PC-9 (cell line): Measurements from ENCODE around the gene MT1B. TPM values are rescaled to one million over a fixed set of nuclear protein-coding genes. Genes with fewer than 3 reads are reported as not detected.

Source experiments
- BruUV-seq: library from RNA; stranded (reverse); fragments of 400-500 nt; replicated peaks from 2 replicates; lab custom pipeline; 2021; lab: Mats Ljungman, UMichigan
- CTCF ChIA-PET: fragments of 300-600 bp; sonication (Branson Sonifier 250); formaldehyde crosslinking; loops from one replicate; lab custom pipeline; 2022; ENCODE audit warnings: antibody characterized with exemption; lab: Charles Lee
- POLR2A ChIA-PET: fragments of 300-600 bp; sonication (Branson Sonifier 250); formaldehyde crosslinking; loops from one replicate; lab custom pipeline; 2022; ENCODE audit warnings: antibody characterized with exemption; ENCODE audit not compliant: unreplicated experiment; lab: Charles Lee
- DNase-seq, 2 experiments: peaks; one replicate each; pipeline versions ENCODE4 v3.0.0 to v3.0.0-alpha.2; 2015 to 2022; ENCODE audit warnings: mixed read lengths in 1 of 2
- H2AFZ ChIP-seq: fragments of 200-600 bp; sonication (generic); 2 replicates; pipeline ENCODE4 v1.8.1; 2017; ENCODE audit warnings: antibody characterized with exemption
- H3F3A ChIP-seq: fragments of 200-600 bp; sonication (generic); 2 replicates; pipeline ENCODE4 v1.8.1; 2017; ENCODE audit warnings: antibody characterized with exemption, mild to moderate bottlenecking, low read depth; ENCODE audit not compliant: insufficient read depth
- H3K27ac ChIP-seq: fragments of 200-600 bp; sonication (generic); 2 replicates; pipeline ENCODE4 v1.6.1; 2016; ENCODE audit warnings: mixed run types
- H3K27me3 ChIP-seq: fragments of 200-600 bp; sonication (generic); 2 replicates; pipeline ENCODE4 v1.6.1; 2016; ENCODE audit warnings: low read depth, mixed run types; ENCODE audit not compliant: insufficient read depth
- H3K36me3 ChIP-seq: fragments of 200-600 bp; sonication (generic); 2 replicates; pipeline ENCODE4 v1.6.1; 2016; ENCODE audit warnings: low read depth, mixed run types
- H3K4me1 ChIP-seq: fragments of 200-600 bp; sonication (generic); replicated peaks from 2 replicates; pipeline ENCODE4 v1.6.1; 2016; ENCODE audit warnings: mixed run types; ENCODE audit not compliant: insufficient read depth
- H3K4me2 ChIP-seq: fragments of 200-600 bp; sonication (generic); 2 replicates; pipeline ENCODE4 v1.6.1; 2017; ENCODE audit warnings: mixed run types
- H3K4me3 ChIP-seq: fragments of 200-600 bp; sonication (generic); 2 replicates; pipeline ENCODE4 v1.6.1; 2016; ENCODE audit warnings: mixed run types
- H3K79me2 ChIP-seq: fragments of 200-600 bp; sonication (generic); 2 replicates; pipeline ENCODE4 v1.6.1; 2017; ENCODE audit warnings: low read depth, mixed run types
- H3K9me2 ChIP-seq: fragments of 200-600 bp; sonication (generic); 2 replicates; pipeline ENCODE4 v1.8.1; 2017; ENCODE audit warnings: mild to moderate bottlenecking; ENCODE audit not compliant: insufficient read depth
- H3K9me3 ChIP-seq: fragments of 200-600 bp; sonication (generic); 2 replicates; pipeline ENCODE4 v1.8.1; 2016; ENCODE audit warnings: low read depth; ENCODE audit not compliant: insufficient read depth
- H4K20me1 ChIP-seq: fragments of 200-600 bp; sonication (generic); 2 replicates; pipeline ENCODE4 v1.8.1; 2017; ENCODE audit not compliant: insufficient read depth
- EZH2 ChIP-seq: fragments of 200-600 bp; sonication (generic); IDR thresholded peaks from 2 replicates; pipeline ENCODE4 v1.8.0; 2017; ENCODE audit warnings: antibody characterized with exemption, low read depth
- intact Hi-C: fragments of 100-400 bp; cut with micrococcal nuclease; formaldehyde crosslinking; loops from one replicate; pipeline ENCODE4 v1.10.0; 2022; ENCODE audit not compliant: unreplicated experiment
- total RNA-seq: library from RNA; stranded (reverse); gene quantifications from 2 replicates; pipeline ENCODE4 v1.2.3, GENCODE V29; 2021
- TF ChIP-seq, protein P1 (sequence below): fragments of 200-600 bp; sonication (generic); conservative IDR thresholded peaks from 2 replicates; pipeline ENCODE4 v1.6.1; 2017; ENCODE audit warnings: mixed run types, antibody characterized with exemption, mild to moderate bottlenecking, moderate library complexity

Gene MT1B
- total RNA-seq, 1 experiment from 2014 or later, result not detected

DNA sequence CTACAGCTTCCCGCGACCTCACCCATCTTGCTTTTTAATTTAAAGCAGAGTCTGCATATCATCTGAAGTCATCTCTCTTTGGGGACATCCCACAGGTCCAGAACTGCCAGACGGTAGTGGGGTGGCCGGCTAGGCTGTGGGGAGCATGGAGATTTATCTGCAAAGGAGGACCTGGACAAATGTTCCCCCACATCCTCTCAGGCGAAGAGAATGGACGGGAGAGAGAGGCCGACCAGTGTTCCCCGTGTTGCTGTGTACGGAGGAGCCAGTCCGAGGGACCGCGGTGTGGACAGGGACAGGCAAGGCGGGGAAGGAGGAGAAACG, 19.9 kb upstream of the MT1B start:
- ChIA-PET POLR2A (no interaction called here), CTCF (no interaction called here)
- DNase-seq, result no peak
- no peaks in the 10 kb centered on the region for H3K36me3 ChIP-seq
- no peaks in the 10 kb centered on the region for H3K9me2 ChIP-seq
- no TSS peak for BruUV-seq
- H3K79me2 ChIP-seq, result no peaks in the 10 kb centered on the region
- intact Hi-C loops, result no loop called here
- H3K27ac ChIP-seq, result no peak overlapping the region
- no peaks in the 10 kb centered on the region for H3K9me3 ChIP-seq
- H3K4me1 ChIP-seq, result peaks cover 11% of the 10 kb centered on the region
- H3K4me2 ChIP-seq, result no peak overlapping the region
- peaks cover 8% of the 10 kb centered on the region; the same call in 1 of the 2 replicates for H3F3A ChIP-seq
- H3K27me3 ChIP-seq, result no peaks in the 10 kb centered on the region
- H3K4me3 ChIP-seq, result no peak overlapping the region
- no peak overlapping the region for H2AFZ ChIP-seq
- no peaks in the 10 kb centered on the region for H4K20me1 ChIP-seq
- TF ChIP-seq EZH2, result no peak
- TF ChIP-seq, protein P1, sequence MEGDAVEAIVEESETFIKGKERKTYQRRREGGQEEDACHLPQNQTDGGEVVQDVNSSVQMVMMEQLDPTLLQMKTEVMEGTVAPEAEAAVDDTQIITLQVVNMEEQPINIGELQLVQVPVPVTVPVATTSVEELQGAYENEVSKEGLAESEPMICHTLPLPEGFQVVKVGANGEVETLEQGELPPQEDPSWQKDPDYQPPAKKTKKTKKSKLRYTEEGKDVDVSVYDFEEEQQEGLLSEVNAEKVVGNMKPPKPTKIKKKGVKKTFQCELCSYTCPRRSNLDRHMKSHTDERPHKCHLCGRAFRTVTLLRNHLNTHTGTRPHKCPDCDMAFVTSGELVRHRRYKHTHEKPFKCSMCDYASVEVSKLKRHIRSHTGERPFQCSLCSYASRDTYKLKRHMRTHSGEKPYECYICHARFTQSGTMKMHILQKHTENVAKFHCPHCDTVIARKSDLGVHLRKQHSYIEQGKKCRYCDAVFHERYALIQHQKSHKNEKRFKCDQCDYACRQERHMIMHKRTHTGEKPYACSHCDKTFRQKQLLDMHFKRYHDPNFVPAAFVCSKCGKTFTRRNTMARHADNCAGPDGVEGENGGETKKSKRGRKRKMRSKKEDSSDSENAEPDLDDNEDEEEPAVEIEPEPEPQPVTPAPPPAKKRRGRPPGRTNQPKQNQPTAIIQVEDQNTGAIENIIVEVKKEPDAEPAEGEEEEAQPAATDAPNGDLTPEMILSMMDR, result no peak

DNA sequence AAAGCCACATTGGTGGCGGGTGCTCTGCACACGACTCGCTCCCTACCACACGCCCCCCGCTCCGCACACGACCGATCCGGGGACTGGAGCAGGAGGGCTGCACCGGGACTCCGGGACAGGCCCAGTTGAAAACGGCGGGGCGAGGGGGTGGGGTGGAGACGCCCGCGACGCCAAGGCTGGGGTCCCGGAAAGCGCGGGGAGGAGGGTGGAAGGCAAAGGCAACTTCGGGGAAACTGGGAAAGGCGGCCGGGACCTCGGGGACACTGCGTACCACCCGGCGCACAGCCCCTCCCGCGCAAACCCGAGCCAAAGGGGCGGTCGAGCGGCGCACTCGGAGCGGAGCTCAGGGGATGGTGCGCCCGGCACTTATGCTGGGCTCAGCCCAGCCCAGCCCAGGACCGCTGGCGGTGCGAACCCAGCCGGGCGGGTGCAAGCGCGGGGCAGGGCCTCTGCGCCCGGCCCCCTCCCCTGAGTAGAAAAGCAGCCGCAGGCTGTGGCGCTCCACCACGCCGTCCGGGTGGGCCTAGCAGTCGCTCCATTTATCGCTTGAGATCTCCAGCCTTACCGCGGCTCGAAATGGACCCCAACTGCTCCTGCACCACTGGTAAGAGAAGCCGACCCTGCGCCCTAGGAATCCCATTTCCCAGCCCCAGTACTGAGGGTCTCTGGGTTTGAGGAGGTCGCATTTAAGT, 19.4 kb upstream of the MT1B start, which contains the start of gene MT1M:
Gene MT1M, plus strand, starts transcription at position 504 of the 692 bp plus-strand sequence. Its CDS starts 73 bp downstream, at position 577.
- Histone ChIP-seq H3K36me3 (no peaks in the 10 kb centered on the region), H3K4me2 (no peak within 1 kb of the TSS), H3K4me3 (no peak within 1 kb of the TSS), H3K9me2 (no peaks in the 10 kb centered on the region), H3K79me2 (no peaks in the 10 kb centered on the region), H4K20me1 (no peaks in the 10 kb centered on the region), H3K9me3 (no peaks in the 10 kb centered on the region), H3K4me1 (peaks cover 11% of the 10 kb centered on the region), H2AFZ (no peak within 1 kb of the TSS), H3K27me3 (no peaks in the 10 kb centered on the region), H3K27ac (no peak within 1 kb of the TSS), H3F3A (peaks cover 3% of the 10 kb centered on the region; the same call in 1 of the 2 replicates)
- DNase-seq, result no peak
- CTCF ChIA-PET, result no interaction called here
- BruUV-seq, result no TSS peak
- intact Hi-C loops, result no loop called here
- POLR2A ChIA-PET, result no interaction called here
- TF ChIP-seq EZH2, result no peak
- TF ChIP-seq, protein P1, result no peak

DNA sequence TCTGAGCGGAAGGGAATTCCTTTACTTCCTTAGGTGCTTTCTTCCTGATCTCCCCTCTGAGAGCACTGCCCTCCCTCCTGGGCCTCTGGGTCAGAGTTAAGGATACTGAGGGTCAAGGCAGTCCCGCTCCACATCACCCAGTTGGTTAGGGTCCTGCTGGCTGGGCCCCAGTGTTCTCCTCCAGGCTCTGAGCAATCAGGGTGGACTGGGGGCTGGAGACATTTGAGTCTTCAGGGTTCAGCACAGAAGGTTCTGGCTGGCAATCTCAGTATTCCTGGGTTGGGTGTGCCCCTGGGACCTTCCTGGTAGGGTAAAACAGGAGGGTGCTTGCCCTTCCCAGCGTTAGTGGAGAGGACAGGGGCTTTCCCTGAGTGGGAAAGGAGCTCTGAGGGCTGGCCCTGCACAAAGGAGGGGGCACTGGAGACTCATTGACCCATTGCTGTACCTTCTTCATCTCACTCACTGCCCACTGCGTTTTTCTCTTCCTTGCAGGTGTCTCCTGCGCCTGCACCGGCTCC, 18.8 kb upstream of the MT1B start:
- Histone ChIP-seq H3K9me2 (no peaks in the 10 kb centered on the region), H3F3A (peaks cover 3% of the 10 kb centered on the region; the same call in 1 of the 2 replicates), H3K4me2 (no peak overlapping the region), H3K4me1 (peaks cover 14% of the 10 kb centered on the region), H4K20me1 (no peaks in the 10 kb centered on the region), H3K4me3 (no peak overlapping the region), H3K79me2 (no peaks in the 10 kb centered on the region), H3K27ac (no peak overlapping the region), H3K27me3 (no peaks in the 10 kb centered on the region), H3K9me3 (no peaks in the 10 kb centered on the region), H3K36me3 (no peaks in the 10 kb centered on the region), H2AFZ (no peak overlapping the region)
- no TSS peak for BruUV-seq
- CTCF ChIA-PET, result no interaction called here
- POLR2A ChIA-PET, result no interaction called here
- TF ChIP-seq, protein P1, result no peak
- TF ChIP-seq EZH2, result no peak
- no peak for DNase-seq
- intact Hi-C loops, result no loop called here
